ENCODE measurements around the gene MYO16.

The MYO16 gene

DNA sequence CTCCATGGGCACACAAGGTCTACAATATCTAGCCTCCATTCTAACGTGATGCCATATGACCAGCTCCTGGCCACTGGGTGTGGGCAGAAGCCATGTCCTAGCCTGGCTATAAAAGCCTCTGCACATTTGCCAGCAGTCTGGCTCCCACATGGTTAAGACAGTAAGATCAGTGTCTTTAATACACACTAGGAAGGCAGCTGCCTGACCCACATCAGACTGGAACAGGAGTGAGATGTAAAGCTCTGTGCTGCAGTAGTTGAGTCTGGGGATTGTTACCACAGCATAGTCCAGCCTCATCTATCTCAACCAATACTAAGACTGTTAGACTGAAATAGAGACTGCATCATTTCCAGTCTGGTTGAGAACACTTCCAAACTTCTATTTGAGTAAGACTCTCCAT lies 623.9 kb downstream of the MYO16 start:
- H3F3A ChIP-seq (ENCODE audit: insufficient read depth), result no peaks in the 10 kb centered on the region
- no peak overlapping the region for H3K9ac ChIP-seq (ENCODE audit: low read length)
- no peaks in the 10 kb centered on the region for H3K36me3 ChIP-seq (ENCODE audit: low read length)
- no peaks in the 10 kb centered on the region for H3K79me2 ChIP-seq (ENCODE audit: insufficient read depth, low read length)
- no peak overlapping the region for H3K27ac ChIP-seq (ENCODE audit: low read depth, low read length)
- H3K4me3 ChIP-seq (ENCODE audit: insufficient read depth, low read length, poor library complexity, severe bottlenecking), result no peak overlapping the region
- no peaks in the 10 kb centered on the region for H3K27me3 ChIP-seq (ENCODE audit: low read length)
- TF ChIP-seq EZH2phosphoT487 (conservative IDR thresholded peaks at IDR 0.05; ENCODE audit: low read length), result no peak
- TF ChIP-seq, protein P1, sequence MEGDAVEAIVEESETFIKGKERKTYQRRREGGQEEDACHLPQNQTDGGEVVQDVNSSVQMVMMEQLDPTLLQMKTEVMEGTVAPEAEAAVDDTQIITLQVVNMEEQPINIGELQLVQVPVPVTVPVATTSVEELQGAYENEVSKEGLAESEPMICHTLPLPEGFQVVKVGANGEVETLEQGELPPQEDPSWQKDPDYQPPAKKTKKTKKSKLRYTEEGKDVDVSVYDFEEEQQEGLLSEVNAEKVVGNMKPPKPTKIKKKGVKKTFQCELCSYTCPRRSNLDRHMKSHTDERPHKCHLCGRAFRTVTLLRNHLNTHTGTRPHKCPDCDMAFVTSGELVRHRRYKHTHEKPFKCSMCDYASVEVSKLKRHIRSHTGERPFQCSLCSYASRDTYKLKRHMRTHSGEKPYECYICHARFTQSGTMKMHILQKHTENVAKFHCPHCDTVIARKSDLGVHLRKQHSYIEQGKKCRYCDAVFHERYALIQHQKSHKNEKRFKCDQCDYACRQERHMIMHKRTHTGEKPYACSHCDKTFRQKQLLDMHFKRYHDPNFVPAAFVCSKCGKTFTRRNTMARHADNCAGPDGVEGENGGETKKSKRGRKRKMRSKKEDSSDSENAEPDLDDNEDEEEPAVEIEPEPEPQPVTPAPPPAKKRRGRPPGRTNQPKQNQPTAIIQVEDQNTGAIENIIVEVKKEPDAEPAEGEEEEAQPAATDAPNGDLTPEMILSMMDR (IDR thresholded peaks at IDR 0.05; ENCODE audit: insufficient read depth, low read length, poor library complexity, severe bottlenecking), result no peak
- 0 out of 2 replicates have a peak, but pooled peaks cover 4% of the 10 kb centered on the region for H3K9me3 ChIP-seq (ENCODE audit: insufficient read depth, low read length)
- no peaks in the 10 kb centered on the region for H4K20me1 ChIP-seq (ENCODE audit: low read depth, low read length)
- no peak overlapping the region for H3K4me2 ChIP-seq (ENCODE audit: low read depth, low read length, poor library complexity, severe bottlenecking)
- H3K9me2 ChIP-seq (replicated peaks; ENCODE audit: insufficient read depth, low read length), result no peaks in the 10 kb centered on the region
- no peak overlapping the region for H2AFZ ChIP-seq (ENCODE audit: low read depth, low read length, severe bottlenecking)

DNA sequence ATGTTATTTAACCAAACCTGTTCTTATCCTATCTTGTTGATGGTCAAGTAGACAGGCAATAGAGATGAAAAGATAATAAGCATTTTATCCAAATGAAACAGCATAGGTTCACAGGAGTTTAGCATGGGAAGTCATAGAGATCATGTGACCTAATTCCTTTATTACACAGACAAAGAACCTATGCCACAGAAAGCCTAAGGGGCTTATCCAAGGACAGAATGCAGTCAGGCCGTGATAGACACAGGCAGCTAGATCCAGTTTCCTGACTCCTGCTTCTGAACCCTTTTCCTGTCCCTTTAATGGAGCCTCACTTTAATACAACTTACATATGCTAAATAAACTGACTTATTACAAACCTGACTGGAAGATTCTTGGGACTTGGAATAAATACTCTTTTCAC lies 624.9 kb downstream of the MYO16 start:
- TF ChIP-seq, protein P1 (IDR thresholded peaks at IDR 0.05; ENCODE audit: insufficient read depth, low read length, poor library complexity, severe bottlenecking), result no peak
- no peak for TF ChIP-seq EZH2phosphoT487 (conservative IDR thresholded peaks at IDR 0.05; ENCODE audit: low read length)
- H3K27me3 ChIP-seq (ENCODE audit: low read length), result no peaks in the 10 kb centered on the region
- no peaks in the 10 kb centered on the region for H3F3A ChIP-seq (ENCODE audit: insufficient read depth)
- H3K4me3 ChIP-seq (ENCODE audit: insufficient read depth, low read length, poor library complexity, severe bottlenecking), result no peak overlapping the region
- no peaks in the 10 kb centered on the region for H3K36me3 ChIP-seq (ENCODE audit: low read length)
- H4K20me1 ChIP-seq (ENCODE audit: low read depth, low read length), result no peaks in the 10 kb centered on the region
- no peak overlapping the region for H3K4me2 ChIP-seq (ENCODE audit: low read depth, low read length, poor library complexity, severe bottlenecking)
- H3K27ac ChIP-seq (ENCODE audit: low read depth, low read length), result no peak overlapping the region
- H3K9ac ChIP-seq (ENCODE audit: low read length), result no peak overlapping the region
- H3K9me3 ChIP-seq (ENCODE audit: insufficient read depth, low read length), result 0 out of 2 replicates have a peak, but pooled peaks cover 4% of the 10 kb centered on the region
- no peak overlapping the region for H2AFZ ChIP-seq (ENCODE audit: low read depth, low read length, severe bottlenecking)
- no peaks in the 10 kb centered on the region for H3K79me2 ChIP-seq (ENCODE audit: insufficient read depth, low read length)
- H3K9me2 ChIP-seq (replicated peaks; ENCODE audit: insufficient read depth, low read length), result no peaks in the 10 kb centered on the region

DNA sequence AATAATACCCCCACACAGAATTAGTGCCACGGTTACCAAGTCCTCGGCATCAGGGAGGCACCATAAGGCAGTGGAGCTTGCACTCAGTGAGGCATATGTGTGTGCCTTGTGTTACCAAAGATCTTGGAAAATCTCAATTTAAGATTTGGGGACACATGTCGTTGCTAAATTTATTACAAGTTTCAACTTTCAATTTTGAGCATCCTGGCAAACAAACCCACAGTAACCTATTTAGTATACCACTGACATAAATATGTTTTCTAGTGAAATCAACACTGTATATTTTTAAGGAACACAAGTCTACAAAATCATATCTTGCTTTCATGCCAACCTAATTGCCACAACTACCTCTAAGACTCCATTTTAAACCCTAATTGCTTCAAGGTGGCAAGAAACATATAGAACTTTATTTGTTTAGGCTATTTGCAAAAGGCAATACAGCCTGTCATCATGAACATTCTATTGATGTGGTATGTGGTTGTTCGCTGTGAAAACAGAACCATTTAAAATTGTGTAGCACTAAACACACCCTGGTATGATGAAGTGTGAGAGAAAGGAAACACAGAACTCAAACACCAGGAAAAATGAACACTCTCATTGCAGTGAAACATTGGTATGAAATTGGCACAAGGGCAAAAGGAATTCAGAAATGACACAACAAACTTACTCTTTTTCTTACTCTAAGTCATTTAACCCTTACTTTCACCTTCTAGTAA lies 625.9 kb downstream of the MYO16 start:
- H3F3A ChIP-seq (ENCODE audit: insufficient read depth), result no peaks in the 10 kb centered on the region

More for the DNA sequence above, 625.9 kb downstream of the MYO16 start:
- H3K36me3 ChIP-seq (ENCODE audit: low read length), result no peaks in the 10 kb centered on the region
- TF ChIP-seq, protein P1 (IDR thresholded peaks at IDR 0.05; ENCODE audit: insufficient read depth, low read length, poor library complexity, severe bottlenecking), result no peak
- TF ChIP-seq EZH2phosphoT487 (conservative IDR thresholded peaks at IDR 0.05; ENCODE audit: low read length), result no peak
- no peak overlapping the region for H3K4me3 ChIP-seq (ENCODE audit: insufficient read depth, low read length, poor library complexity, severe bottlenecking)
- H3K27ac ChIP-seq (ENCODE audit: low read depth, low read length), result no peak overlapping the region
- H3K27me3 ChIP-seq (ENCODE audit: low read length), result no peaks in the 10 kb centered on the region
- H2AFZ ChIP-seq (ENCODE audit: low read depth, low read length, severe bottlenecking), result no peak overlapping the region
- H3K79me2 ChIP-seq (ENCODE audit: insufficient read depth, low read length), result no peaks in the 10 kb centered on the region
- no peaks in the 10 kb centered on the region for H3K9me2 ChIP-seq (replicated peaks; ENCODE audit: insufficient read depth, low read length)
- H3K4me2 ChIP-seq (ENCODE audit: low read depth, low read length, poor library complexity, severe bottlenecking), result no peak overlapping the region
- 0 out of 2 replicates have a peak, but pooled peaks cover 4% of the 10 kb centered on the region for H3K9me3 ChIP-seq (ENCODE audit: insufficient read depth, low read length)
- H4K20me1 ChIP-seq (ENCODE audit: low read depth, low read length), result no peaks in the 10 kb centered on the region
- H3K9ac ChIP-seq (ENCODE audit: low read length), result no peak overlapping the region
